Measurements from ENCODE around the gene S100A13. TPM values are rescaled to one million over a fixed set of nuclear protein-coding genes. Genes with fewer than 3 reads are reported as not detected.

The S100A13 gene
- total and polyA plus RNA-seq, 9 of the 15 experiments (the other 6 are each of a cell fraction or from before 2014, with no cell fraction given): 41.9 to 129 (median 58.0) TPM

DNA sequence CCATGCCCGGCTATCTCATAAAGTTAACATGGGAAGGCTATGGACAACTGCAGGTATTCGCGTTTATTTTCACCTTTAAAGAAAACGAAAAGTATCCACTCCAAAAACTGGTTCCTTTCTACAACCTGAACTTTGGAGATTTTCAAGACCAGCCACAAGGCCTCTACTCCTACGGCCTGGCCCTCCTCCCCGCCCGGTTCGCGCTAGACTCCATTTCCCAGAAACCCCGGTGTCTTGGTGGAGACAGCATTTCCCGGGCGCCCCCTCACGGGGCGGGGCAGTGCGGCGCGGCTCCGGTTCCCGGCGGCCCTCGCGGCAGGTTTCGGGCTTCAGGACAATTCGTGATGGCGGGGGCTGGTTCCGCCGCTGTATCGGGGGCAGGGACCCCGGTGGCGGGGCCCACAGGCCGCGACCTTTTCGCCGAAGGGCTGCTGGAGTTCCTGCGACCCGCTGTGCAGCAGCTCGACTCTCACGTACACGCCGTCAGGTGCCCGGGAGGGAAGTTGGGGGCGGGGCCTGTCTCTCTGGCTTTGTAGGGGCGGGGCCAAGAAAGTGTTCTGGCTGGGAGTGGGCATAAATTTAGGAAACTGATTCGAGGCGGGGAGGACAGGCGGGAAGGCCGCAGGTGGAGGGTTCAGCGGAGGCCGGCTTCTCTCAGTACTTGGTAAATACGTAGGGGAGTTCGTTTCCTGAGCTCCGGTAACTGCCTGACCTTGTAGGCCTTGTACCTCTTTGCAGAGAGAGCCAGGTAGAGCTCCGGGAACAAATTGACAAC, 31.3 kb upstream of the S100A13 start, which contains the start of gene SNAPIN (continued):
- TF ChIP-seq, protein P1, sequence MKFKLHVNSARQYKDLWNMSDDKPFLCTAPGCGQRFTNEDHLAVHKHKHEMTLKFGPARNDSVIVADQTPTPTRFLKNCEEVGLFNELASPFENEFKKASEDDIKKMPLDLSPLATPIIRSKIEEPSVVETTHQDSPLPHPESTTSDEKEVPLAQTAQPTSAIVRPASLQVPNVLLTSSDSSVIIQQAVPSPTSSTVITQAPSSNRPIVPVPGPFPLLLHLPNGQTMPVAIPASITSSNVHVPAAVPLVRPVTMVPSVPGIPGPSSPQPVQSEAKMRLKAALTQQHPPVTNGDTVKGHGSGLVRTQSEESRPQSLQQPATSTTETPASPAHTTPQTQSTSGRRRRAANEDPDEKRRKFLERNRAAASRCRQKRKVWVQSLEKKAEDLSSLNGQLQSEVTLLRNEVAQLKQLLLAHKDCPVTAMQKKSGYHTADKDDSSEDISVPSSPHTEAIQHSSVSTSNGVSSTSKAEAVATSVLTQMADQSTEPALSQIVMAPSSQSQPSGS (CRISPR knock-in tag; IDR thresholded peaks at IDR 0.05): no peak
- no peak for TF ChIP-seq HDAC3 (IDR thresholded peaks at IDR 0.05; ENCODE audit: borderline replicate concordance, partially characterized antibody)
- TF ChIP-seq, protein P2, sequence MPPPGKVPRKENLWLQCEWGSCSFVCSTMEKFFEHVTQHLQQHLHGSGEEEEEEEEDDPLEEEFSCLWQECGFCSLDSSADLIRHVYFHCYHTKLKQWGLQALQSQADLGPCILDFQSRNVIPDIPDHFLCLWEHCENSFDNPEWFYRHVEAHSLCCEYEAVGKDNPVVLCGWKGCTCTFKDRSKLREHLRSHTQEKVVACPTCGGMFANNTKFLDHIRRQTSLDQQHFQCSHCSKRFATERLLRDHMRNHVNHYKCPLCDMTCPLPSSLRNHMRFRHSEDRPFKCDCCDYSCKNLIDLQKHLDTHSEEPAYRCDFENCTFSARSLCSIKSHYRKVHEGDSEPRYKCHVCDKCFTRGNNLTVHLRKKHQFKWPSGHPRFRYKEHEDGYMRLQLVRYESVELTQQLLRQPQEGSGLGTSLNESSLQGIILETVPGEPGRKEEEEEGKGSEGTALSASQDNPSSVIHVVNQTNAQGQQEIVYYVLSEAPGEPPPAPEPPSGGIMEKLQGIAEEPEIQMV (tag; conservative IDR thresholded peaks at IDR 0.05; ENCODE audit: low read depth): no peak
- TF ChIP-seq ZNF592 (IDR thresholded peaks at IDR 0.05): peak; percentile 77
- no peak for TF ChIP-seq NFIC (IDR thresholded peaks at IDR 0.05)
- peak; percentile 97 for TF ChIP-seq HCFC1 (IDR thresholded peaks at IDR 0.05; ENCODE audit: low read depth, low read length)
- no peak for TF ChIP-seq HSF4 (CRISPR knock-in tag; IDR thresholded peaks at IDR 0.05; ENCODE audit: borderline replicate concordance)
- TF ChIP-seq ZC3H4 (CRISPR knock-in tag; IDR thresholded peaks at IDR 0.05; ENCODE audit: borderline replicate concordance): no peak
- no peak for TF ChIP-seq ZNF512 (tag; IDR thresholded peaks at IDR 0.05)
- TF ChIP-seq SMAD4 (CRISPR knock-in tag; conservative IDR thresholded peaks at IDR 0.05): peak; percentile 31; the same call in 1 of the 2 replicates
- no peak for TF ChIP-seq NUFIP1 (IDR thresholded peaks at IDR 0.05; ENCODE audit: partially characterized antibody)

Data from K562 (cell line).